GM13977 (cell line): ENCODE results near the gene GSG1L2.
"Not testable (repeated sequence)": the region's sequence is repeated elsewhere in the genome, so short reads cannot be mapped to it uniquely, and the experiment has no call there.

Source experiments
- DNase-seq: peaks from one replicate; pipeline ENCODE4 v3.0.0; 2012; ENCODE audit warnings: low spot score
- in situ Hi-C: fragments of 300-500 bp; cut with MboI; formaldehyde crosslinking; loops from one replicate; pipeline ENCODE4 v1.12.0; 2022; ENCODE audit warnings: low sequenced_read_pairs, low pct_unique_long_range_greater_than_20kb, mixed read lengths, inconsistent platforms; ENCODE audit not compliant: unreplicated experiment
- TF ChIP-seq, protein P1 (sequence below): IDR thresholded peaks from 2 replicates; pipeline ENCODE4 v1.5.1; 2012; ENCODE audit warnings: mild to moderate bottlenecking, control low read depth; ENCODE audit not compliant: insufficient read depth; ENCODE audit errors: extremely low read depth, missing control alignments

Gene GSG1L2

GRCh38 chr17:9788601-9789000, 33.3 kb downstream of the GSG1L2 start:
- TF ChIP-seq, protein P1, sequence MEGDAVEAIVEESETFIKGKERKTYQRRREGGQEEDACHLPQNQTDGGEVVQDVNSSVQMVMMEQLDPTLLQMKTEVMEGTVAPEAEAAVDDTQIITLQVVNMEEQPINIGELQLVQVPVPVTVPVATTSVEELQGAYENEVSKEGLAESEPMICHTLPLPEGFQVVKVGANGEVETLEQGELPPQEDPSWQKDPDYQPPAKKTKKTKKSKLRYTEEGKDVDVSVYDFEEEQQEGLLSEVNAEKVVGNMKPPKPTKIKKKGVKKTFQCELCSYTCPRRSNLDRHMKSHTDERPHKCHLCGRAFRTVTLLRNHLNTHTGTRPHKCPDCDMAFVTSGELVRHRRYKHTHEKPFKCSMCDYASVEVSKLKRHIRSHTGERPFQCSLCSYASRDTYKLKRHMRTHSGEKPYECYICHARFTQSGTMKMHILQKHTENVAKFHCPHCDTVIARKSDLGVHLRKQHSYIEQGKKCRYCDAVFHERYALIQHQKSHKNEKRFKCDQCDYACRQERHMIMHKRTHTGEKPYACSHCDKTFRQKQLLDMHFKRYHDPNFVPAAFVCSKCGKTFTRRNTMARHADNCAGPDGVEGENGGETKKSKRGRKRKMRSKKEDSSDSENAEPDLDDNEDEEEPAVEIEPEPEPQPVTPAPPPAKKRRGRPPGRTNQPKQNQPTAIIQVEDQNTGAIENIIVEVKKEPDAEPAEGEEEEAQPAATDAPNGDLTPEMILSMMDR: no peak
- DNase-seq: no peak
- in situ Hi-C loops: no loop called here

GRCh38 chr17:9784544-9784943, 37.3 kb downstream of the GSG1L2 start:
- no peak for DNase-seq
- in situ Hi-C loops: no loop called here
- TF ChIP-seq, protein P1: no peak

DNA sequence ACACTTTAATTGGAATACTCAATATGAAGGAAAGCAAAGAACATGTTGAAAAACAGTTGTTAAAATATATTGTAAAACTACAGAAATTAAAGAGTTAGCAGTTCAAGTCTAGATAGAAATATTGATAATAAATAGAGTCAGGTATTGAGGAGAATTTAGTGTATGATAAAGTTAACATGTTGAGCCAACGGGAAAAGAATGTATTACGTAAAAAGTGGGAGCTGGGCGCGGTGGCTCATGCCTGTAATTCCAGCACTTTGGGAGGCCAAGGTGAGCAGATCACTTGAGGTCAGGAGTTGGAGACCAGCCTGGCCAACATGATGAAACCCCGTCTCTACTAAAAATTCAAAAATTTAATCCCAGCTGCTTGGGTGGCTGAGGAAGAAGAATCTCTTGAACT, 38.4 kb downstream of the GSG1L2 start:
- in situ Hi-C loops, DNase-seq: not testable (repeated sequence)

GRCh38 chr17:9783050-9783449, 38.8 kb downstream of the GSG1L2 start:
- in situ Hi-C loops: no loop called here
- no peak for DNase-seq
- TF ChIP-seq, protein P1: no peak

- no peak for DNase-seq
- in situ Hi-C loops: no loop called here
- TF ChIP-seq, protein P1: no peak
Observed at GRCh38 chr17:9780552-9780951, 41.3 kb downstream of the GSG1L2 start.

DNA sequence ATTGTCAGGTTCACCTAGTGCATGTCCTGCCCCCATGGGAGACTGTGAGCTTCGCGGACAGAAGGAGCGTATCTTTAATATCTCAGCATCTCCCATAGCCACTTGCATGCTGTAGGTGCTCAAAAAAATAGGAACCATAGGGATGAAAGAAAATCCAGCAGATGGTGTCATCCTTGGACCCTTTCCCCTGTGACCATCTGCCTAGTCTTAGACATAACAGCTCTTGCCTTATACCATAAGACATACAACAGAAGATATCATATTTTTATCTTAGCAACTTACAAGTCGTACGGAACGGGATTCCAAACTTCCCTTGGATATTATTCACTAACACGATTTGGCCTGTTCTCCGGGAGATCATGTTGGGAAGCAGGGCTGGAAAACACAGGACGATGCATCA, 45.0 kb downstream of the GSG1L2 start:
- DNase-seq: no peak
- TF ChIP-seq, protein P1: no peak
- in situ Hi-C loops: no loop called here

GRCh38 chr17:9772658-9773057, 49.2 kb downstream of the GSG1L2 start:
- DNase-seq: no peak
- TF ChIP-seq, protein P1: no peak
- in situ Hi-C loops: no loop called here
